GM12891 (cell line): ENCODE measurements around the gene GPER1.
A peak's percentile ranks its signal among the peaks of the same experiment; 100 is the strongest.

Experiments
- DNase-seq: peaks from one replicate; pipeline ENCODE4 v3.0.0; 2011; ENCODE audit warnings: low spot score; ENCODE audit not compliant: insufficient read length
- FAIRE-seq: peaks from 2 replicates; lab custom pipeline; 2011; peaks lifted over from hg19 to GRCh38; lab: Jason Lieb, UNC
- PAX5 ChIP-seq: IDR thresholded peaks from 2 replicates; pipeline ENCODE4 v1.6.1; 2011; ENCODE audit warnings: low read length, moderate library complexity, mild to moderate bottlenecking; ENCODE audit not compliant: insufficient read depth, severe bottlenecking
- POLR2A ChIP-seq: IDR thresholded peaks from 2 replicates; pipeline ENCODE4 v1.6.1; 2011; ENCODE audit warnings: low read depth, low read length, control low read depth
- POLR2AphosphoS5 ChIP-seq: IDR thresholded peaks from 2 replicates; pipeline ENCODE4 v1.6.1; 2011; ENCODE audit warnings: low read depth, low read length, control low read depth
- POU2F2 ChIP-seq: IDR thresholded peaks from 2 replicates; pipeline ENCODE4 v1.6.1; 2011; ENCODE audit warnings: low read depth, mild to moderate bottlenecking, control low read depth, low read length, moderate library complexity
- SPI1 ChIP-seq: IDR thresholded peaks from 2 replicates; pipeline ENCODE4 v1.6.1; 2011; ENCODE audit warnings: low read depth, low read length, control low read depth
- TAF1 ChIP-seq: IDR thresholded peaks from 2 replicates; pipeline ENCODE4 v1.6.1; 2011; ENCODE audit warnings: low read depth, low read length, control low read depth

The GPER1 gene

DNA sequence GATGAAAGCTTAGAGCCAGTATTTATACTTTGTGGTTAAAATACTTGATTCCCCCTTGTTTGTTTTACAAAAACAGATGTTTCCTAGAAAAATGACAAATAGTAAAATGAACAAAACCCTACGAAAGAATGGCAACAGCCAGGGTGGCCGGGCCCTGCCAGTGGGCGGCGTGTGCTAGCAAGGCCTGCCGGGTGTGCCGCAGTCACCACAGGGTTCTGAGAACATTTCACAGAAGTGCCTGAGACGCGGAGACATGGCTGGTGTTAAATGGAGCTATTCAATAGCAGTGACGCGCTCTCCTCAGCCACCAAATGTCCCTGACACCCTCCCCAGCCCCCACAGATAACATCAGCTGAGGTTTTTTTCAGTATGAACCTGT, 29.1 kb upstream of the GPER1 start:
- TF ChIP-seq TAF1 (no peak), POLR2A (no peak), SPI1 (no peak), PAX5 (no peak), POLR2AphosphoS5 (no peak), POU2F2 (no peak)
- no peak for DNase-seq
- FAIRE-seq = no peak

DNA sequence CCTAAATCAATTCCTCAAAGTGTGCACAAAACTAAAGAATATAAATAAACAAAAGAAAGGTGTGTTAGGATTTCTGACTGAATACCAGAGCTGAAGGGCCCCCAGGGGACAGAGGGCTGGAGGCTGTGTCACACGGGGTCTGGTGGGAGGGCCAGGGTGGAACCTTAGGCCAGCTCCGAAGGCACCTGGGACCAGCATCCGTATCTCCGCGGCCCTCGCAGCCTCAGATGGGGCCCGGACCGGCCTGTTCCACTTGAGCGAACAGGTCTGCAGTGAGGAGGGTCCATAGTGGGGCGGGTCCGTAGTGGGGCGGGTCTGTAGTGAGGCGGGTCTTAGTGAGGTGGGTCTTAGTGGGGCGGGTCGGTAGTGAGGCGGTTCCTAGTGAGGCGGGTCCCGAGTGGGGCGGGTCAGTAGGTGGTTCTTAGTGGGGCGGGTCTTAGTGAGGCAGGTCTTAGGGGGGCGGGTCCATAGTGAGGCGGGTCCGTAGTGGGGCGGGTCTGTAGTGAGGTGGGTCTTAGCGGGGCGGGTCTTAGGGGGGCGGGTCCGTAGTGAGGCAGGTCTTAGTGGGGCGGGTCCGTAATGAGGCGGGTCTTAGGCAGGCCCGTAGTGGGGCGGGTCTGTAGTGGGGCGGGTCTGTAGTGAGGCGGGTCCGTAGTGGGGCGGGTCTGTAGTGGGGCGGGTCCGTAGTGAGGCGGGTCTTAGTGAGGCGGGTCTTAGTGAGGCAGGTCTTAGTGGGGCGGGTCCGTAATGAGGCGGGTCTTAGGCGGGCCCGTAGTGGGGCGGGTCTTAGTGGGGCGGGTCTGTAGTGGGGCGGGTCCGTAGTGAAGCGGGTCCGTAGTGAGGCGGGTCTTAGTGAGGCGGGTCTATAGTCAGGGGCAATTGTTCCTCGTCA, 28.5 kb upstream of the GPER1 start:
- TF ChIP-seq POLR2A (no peak), POLR2AphosphoS5 (no peak), PAX5 (no peak), TAF1 (no peak), POU2F2 (no peak), SPI1 (no peak)
- peak; percentile 82 for FAIRE-seq
- no peak for DNase-seq

DNA sequence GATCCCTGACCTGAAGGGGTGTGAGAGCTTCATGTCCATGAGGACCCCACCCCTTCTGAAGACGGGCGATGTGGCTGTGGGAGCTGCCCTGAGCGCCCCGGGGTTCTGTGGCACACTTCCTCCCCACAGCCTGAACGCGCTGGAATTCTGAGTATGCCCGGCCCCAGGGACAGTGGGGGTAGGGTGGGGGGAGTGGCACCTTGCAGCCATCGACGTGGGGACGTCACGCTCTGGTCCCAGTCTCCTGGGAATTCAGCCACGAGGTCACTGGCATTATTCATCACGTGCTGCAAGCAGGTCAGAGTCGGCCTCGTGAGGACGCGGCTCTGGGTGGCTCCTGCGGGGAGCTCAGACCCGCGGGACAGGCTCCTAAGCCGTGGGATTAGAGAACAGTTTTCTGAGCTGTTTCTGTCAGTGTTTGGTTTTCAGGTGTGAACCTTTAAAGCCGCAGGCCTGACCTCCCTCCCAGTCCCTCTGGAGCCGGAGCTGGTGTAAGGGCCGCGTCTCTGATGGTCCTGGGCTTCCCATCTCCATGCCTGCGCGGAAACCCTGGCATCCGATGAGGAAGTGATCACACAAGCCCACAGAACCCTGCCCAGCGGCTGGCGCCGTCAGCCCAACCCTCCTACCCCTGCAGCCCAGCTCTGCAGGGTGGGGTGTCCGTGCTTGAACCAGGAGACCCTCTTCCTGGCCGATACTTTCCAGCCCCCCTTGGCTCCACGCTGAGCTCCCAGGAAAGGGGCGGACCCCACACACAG, 27.4 kb upstream of the GPER1 start:
- FAIRE-seq (peak; percentile 67), DNase-seq (no peak)
- TF ChIP-seq POU2F2 (no peak), SPI1 (peak; percentile 22)

DNA sequence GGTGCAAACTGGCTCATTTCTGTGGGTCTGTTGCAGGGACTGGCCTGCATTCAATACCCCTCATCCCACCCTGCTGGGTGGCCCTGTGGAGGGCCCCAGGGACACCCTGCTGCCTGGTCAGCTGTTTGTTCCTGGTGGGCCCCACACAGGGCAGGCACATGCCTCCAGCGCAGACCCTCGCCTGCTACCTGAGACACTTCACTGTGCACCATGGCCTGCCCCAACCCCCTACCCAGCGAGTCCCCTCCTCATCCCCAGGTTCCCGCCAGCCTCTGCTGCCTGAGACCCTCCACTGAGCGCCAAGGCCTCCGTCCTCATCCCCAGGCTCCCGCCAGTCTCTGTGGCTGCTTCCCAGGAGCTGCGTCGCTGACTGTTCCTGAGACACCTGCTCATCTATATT, 26.7 kb upstream of the GPER1 start:
- DNase-seq = no peak
- no peak for FAIRE-seq
- no peak for TF ChIP-seq TAF1
- no peak for TF ChIP-seq PAX5
- no peak for TF ChIP-seq POLR2A
- no peak for TF ChIP-seq POLR2AphosphoS5
- TF ChIP-seq SPI1 = no peak
- no peak for TF ChIP-seq POU2F2

DNA sequence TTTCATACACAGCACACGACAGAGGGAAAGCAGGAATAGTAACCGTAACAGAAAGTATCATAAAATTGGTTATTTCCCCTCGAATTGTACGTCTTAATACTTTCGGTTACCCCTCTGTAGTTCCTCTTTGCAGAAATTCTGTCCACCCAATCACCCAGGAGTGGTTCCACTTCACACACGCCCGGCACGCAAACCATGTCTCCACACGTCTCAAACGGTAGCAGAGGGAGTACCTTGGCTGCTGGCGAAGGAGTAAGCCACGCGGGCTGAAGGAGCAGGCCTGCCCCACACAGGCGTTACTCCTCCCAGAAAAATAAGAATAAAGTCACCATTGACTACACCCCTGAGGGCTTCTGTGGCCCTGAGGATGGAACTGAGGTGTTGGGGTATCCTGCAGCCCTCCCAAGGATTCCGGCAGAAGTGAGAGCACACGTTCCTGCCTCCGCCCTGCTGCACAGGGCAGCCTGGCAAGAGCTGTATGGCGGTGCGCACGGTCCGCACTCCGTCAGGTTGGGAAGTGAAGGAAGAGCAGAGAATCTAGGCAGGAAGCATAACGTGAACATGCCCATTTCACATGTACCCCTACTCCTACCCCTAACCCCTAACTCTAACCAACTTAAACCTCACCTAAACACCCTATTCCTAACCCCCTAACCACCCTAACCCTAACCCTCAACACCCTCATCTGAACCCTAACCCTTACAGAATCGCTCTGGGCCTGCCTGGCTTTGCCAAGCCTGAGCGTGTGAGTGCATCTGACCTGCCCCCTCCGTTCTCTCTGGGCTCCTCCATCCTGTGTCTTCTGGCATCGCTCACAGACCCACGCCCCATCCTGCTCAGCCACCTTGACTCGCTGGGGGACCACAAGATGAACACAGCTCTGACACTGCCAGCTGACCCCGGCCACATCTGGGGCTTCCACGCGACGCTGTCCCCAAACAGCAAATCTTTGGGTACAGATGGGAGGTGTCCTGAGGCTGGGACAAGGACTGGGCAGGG, 25.3 kb upstream of the GPER1 start:
- peak; percentile 92 for FAIRE-seq
- DNase-seq = peak; percentile 85
- peak; percentile 27; the same call in 1 of the 2 replicates for TF ChIP-seq POLR2AphosphoS5
- no peak for TF ChIP-seq TAF1
- no peak for TF ChIP-seq POLR2A
- peak; percentile 75 for TF ChIP-seq SPI1
- TF ChIP-seq PAX5 = no peak
- 0 out of 2 replicates have a peak, but pooled peaks have one; percentile 6 for TF ChIP-seq POU2F2

DNA sequence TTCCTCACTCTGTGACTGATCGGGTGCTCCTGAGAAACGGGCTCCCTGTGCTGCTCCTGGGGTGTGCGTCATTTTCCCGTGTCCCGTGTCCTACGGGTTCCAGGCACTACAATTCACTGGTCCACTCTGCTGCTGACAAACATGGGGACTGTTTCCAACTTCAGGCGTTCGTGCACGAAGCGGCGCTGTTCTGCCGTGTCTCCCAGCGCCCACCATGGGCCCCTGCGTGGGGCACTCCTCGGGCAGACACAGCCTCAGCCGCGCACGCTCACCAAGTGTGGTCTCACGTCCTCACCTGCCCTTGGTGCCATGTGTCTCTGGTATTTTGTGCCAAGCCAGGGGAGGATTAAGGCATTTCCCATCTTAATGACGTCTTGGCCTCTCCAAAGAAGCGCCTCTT, 24.6 kb upstream of the GPER1 start:
- TF ChIP-seq SPI1 = no peak
- no peak for TF ChIP-seq POLR2A
- TF ChIP-seq POLR2AphosphoS5 = no peak
- TF ChIP-seq POU2F2 = no peak
- no peak for TF ChIP-seq PAX5
- no peak for TF ChIP-seq TAF1
- DNase-seq = no peak
- FAIRE-seq = no peak

DNA sequence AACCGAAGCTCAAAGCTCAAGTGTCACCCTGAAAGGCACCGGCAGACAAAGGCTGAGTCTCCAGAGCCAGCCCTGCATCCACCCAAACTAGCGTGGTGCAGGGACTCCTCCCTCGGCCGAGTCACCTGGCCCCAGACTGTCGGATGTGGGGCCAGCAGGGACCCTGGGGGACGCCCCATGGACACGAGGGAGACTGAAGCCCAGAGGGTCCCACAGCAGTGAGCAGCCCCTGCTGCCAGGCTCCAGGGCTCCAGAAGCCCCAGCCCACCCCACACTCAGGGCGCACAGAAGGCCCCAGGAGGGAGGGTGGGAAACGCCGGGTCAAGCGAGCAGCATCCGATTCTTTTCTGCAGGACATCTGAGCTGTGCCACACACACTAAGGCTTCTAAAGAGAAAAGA, 23.3 kb upstream of the GPER1 start:
- FAIRE-seq = no peak
- DNase-seq = no peak
- TF ChIP-seq POU2F2 (no peak), POLR2A (no peak), SPI1 (no peak), TAF1 (no peak), PAX5 (no peak), POLR2AphosphoS5 (no peak)

DNA sequence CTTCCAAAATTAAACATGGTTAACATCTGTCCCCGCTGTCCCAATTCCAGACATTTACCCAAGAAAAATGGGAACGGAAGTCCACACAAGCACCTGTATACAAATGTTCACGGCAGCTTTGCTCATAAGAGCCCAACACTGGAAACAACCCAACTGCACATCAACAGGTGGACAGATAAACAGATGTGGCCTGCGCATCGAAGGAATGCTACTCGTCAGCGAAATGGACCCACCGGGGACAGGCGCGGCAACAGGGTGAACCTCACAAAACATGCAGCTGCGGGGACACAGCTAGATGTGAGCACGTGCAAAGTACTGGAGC, 22.7 kb upstream of the GPER1 start:
- FAIRE-seq (no peak), DNase-seq (no peak)
- TF ChIP-seq TAF1 = no peak
- TF ChIP-seq SPI1 = no peak
- no peak for TF ChIP-seq POU2F2
- TF ChIP-seq PAX5 = no peak
- no peak for TF ChIP-seq POLR2A
- no peak for TF ChIP-seq POLR2AphosphoS5
